GM21381 (cell line): ENCODE data around the gene CLIP2.
"Not testable (repeated sequence)": the region's sequence is repeated elsewhere in the genome, so short reads cannot be mapped to it uniquely, and the experiment has no call there.

Source experiments
- ATAC-seq: cut with Tn5 transposase; IDR thresholded peaks from one replicate; pipeline ENCODE4 v1.9.1; 2021; ENCODE audit warnings: mild to moderate bottlenecking, moderate library complexity; ENCODE audit not compliant: unreplicated experiment

CLIP2 gene

GRCh38 chr7:74289018-74289658 is at the start of gene CLIP2:
TSS of gene CLIP2 (plus strand) at chr7:74289407. CDS start at chr7:74317547, 28,140 bp downstream.
- peak; percentile 51 for ATAC-seq

GRCh38 chr7:74240482-74240881 is 48.7 kb upstream of the CLIP2 start:
- ATAC-seq: no peak

GRCh38 chr7:74242122-74242443 is 47.1 kb upstream of the CLIP2 start:
- ATAC-seq: no peak

- ATAC-seq: no peak
Measured at GRCh38 chr7:74246497-74246896, 42.7 kb upstream of the CLIP2 start.

GRCh38 chr7:74248156-74248555 is 41.1 kb upstream of the CLIP2 start:
- ATAC-seq: no peak

- ATAC-seq: not testable (repeated sequence)
Measured at GRCh38 chr7:74249058-74249457, 40.1 kb upstream of the CLIP2 start.

GRCh38 chr7:74252893-74253292 is 36.3 kb upstream of the CLIP2 start:
- no peak for ATAC-seq

- ATAC-seq: no peak
Measured at GRCh38 chr7:74253331-74253730, 35.9 kb upstream of the CLIP2 start.

- ATAC-seq: peak; percentile 6
Measured at GRCh38 chr7:74253835-74254128, 35.4 kb upstream of the CLIP2 start.

GRCh38 chr7:74254129-74254857 is 34.9 kb upstream of the CLIP2 start, which contains the start of gene RFC2:
TSS of gene RFC2 (minus strand) at chr7:74254399. CDS start at chr7:74254383, 16 bp downstream.
- ATAC-seq: peak; percentile 94

- no peak for ATAC-seq
Measured at GRCh38 chr7:74254858-74255379, 34.3 kb upstream of the CLIP2 start.

GRCh38 chr7:74255461-74255860 is 33.7 kb upstream of the CLIP2 start:
- ATAC-seq: not testable (repeated sequence)

GRCh38 chr7:74256491-74257408 is 32.5 kb upstream of the CLIP2 start:
- no peak for ATAC-seq

- no peak for ATAC-seq
Measured at GRCh38 chr7:74258639-74259038, 30.6 kb upstream of the CLIP2 start.

GRCh38 chr7:74262639-74263398 is 26.4 kb upstream of the CLIP2 start:
- no peak for ATAC-seq

- ATAC-seq: no peak
Measured at GRCh38 chr7:74263399-74264120, 25.6 kb upstream of the CLIP2 start.

- ATAC-seq: no peak
Measured at GRCh38 chr7:74266191-74266963, 22.8 kb upstream of the CLIP2 start.

GRCh38 chr7:74267756-74268565 is 21.2 kb upstream of the CLIP2 start:
- ATAC-seq: no peak
